Measurements from ENCODE around the gene CPT2.

DNA sequence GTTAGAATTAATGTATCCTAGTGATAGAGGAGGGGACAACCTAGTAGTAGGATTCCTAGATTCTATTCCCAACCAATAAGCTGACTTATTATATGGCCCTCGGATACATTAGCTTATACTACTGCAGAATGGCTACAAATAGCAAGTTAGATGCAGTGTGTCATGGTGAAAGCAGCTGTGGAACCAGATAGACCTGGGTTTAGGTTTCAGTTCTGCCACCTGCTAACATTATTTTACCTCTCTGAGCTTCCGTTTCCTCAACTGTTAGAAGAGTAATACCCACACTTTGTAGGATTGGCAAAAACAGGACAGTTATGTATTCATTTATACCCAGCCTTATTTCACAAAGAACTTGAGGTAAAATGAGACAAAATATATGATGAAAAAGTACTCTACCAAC, 63.3 kb downstream of the CPT2 start:
- TF ChIP-seq GATA1 (IDR thresholded peaks at IDR 0.05; ENCODE audit: low read depth, low read length) (no peak), POLR2A (IDR thresholded peaks at IDR 0.05; ENCODE audit: low read length) (no peak)

All from erythroblast (primary cell).